BE2C (cell line): Measurements from ENCODE around the gene ADAMTS14.

ENCODE experiments used
- DNase-seq: peaks from one replicate; pipeline ENCODE4 v3.0.0-alpha.2; 2020
- H3K27me3 ChIP-seq: fragments of 250-450 bp; sonication (Bioruptor Pico); 2 replicates; pipeline ENCODE4 v1.5.1; 2020; ENCODE audit warnings: mild to moderate bottlenecking
- H3K36me3 ChIP-seq: fragments of 250-450 bp; sonication (Bioruptor Pico); 2 replicates; pipeline ENCODE4 v1.5.1; 2020; ENCODE audit warnings: mild to moderate bottlenecking
- H3K4me1 ChIP-seq: fragments of 250-450 bp; sonication (Bioruptor Pico); 2 replicates; pipeline ENCODE4 v1.5.1; 2020
- H3K4me3 ChIP-seq: 2 replicates; pipeline ENCODE4 v1.5.1; 2011; ENCODE audit warnings: low read depth, low read length
- H3K9me3 ChIP-seq: fragments of 250-450 bp; sonication (Bioruptor Pico); 2 replicates; pipeline ENCODE4 v1.5.1; 2020
- TF ChIP-seq, protein P1 (sequence below): IDR thresholded peaks from 2 replicates; pipeline ENCODE4 v1.5.1; 2012; ENCODE audit warnings: mild to moderate bottlenecking, low read depth, low read length

The ADAMTS14 gene

GRCh38 chr10:70702190-70702763 lies 30.0 kb downstream of the ADAMTS14 start:
- TF ChIP-seq, protein P1, sequence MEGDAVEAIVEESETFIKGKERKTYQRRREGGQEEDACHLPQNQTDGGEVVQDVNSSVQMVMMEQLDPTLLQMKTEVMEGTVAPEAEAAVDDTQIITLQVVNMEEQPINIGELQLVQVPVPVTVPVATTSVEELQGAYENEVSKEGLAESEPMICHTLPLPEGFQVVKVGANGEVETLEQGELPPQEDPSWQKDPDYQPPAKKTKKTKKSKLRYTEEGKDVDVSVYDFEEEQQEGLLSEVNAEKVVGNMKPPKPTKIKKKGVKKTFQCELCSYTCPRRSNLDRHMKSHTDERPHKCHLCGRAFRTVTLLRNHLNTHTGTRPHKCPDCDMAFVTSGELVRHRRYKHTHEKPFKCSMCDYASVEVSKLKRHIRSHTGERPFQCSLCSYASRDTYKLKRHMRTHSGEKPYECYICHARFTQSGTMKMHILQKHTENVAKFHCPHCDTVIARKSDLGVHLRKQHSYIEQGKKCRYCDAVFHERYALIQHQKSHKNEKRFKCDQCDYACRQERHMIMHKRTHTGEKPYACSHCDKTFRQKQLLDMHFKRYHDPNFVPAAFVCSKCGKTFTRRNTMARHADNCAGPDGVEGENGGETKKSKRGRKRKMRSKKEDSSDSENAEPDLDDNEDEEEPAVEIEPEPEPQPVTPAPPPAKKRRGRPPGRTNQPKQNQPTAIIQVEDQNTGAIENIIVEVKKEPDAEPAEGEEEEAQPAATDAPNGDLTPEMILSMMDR, result no peak
- Histone ChIP-seq H3K27me3 (no peaks in the 10 kb centered on the region), H3K4me1 (peaks cover 3% of the 10 kb centered on the region), H3K9me3 (no peaks in the 10 kb centered on the region; the same call in 1 of the 2 replicates), H3K36me3 (no peaks in the 10 kb centered on the region), H3K4me3 (no peak overlapping the region)
- no peak for DNase-seq

GRCh38 chr10:70704211-70704610 lies 31.9 kb downstream of the ADAMTS14 start:
- no peak overlapping the region for H3K4me3 ChIP-seq
- no peak for DNase-seq
- peaks cover 3% of the 10 kb centered on the region for H3K4me1 ChIP-seq
- no peaks in the 10 kb centered on the region for H3K27me3 ChIP-seq
- H3K36me3 ChIP-seq, result no peaks in the 10 kb centered on the region
- no peaks in the 10 kb centered on the region; the same call in 1 of the 2 replicates for H3K9me3 ChIP-seq
- TF ChIP-seq, protein P1, result no peak

DNA sequence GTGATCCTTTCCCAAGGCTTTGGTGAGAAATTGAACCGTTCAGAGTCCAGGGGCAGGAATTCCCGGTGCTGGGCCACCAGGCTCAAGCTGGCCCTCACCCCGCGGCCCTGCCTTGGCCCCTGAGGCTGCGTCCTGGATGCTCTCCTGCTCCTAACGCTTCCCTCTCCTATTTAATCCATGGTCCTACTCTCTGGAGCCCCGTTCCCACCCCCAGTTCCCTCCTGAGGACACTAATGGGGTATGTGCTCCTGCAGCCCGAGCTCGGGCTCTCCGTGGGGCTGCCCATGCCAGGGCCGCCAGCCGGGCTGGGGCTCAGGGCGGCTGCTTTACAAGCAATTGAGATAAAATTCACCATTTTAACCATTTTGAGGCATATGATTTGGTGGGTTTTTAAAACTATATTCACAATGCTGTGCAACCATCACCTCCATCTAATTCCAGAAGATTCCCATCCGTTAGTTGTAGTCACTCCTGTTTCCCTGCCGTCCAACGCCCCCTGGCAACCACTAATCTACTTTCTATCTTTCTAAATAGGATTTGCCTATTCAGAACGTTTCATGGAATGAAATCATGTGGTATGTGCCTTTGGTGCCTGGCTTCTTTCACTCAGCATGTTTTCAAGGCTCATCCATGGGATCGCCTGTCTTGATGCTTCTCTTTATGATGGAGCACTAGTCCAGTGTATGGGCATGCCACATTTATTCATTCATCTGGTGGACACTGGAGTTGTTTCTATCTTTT lies 33.0 kb downstream of the ADAMTS14 start:
- no peaks in the 10 kb centered on the region; the same call in none of the 2 replicates for H3K4me1 ChIP-seq
- no peaks in the 10 kb centered on the region; the same call in 1 of the 2 replicates for H3K9me3 ChIP-seq
- H3K36me3 ChIP-seq, result no peaks in the 10 kb centered on the region
- no peak overlapping the region for H3K4me3 ChIP-seq
- no peak for DNase-seq
- TF ChIP-seq, protein P1, result no peak
- H3K27me3 ChIP-seq, result no peaks in the 10 kb centered on the region

DNA sequence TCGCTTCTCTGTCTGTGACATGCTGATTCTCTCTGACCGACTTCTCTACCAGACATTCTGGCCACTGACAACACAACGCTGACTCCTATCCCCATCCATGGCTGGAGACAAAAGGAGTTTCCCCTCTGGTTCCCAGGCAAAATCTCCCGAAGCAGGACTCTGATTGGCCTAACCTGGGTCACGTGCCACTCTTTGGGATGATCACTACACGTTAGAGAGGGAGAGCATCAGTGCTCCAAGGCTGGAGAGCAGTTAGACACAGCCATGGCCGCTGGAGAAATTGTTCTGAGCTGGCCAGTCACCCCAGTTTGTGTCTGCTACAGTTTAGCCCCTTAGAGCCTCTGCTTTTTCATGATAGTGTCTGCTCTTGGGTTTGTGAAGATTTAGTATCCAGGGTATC lies 38.9 kb downstream of the ADAMTS14 start:
- no peaks in the 10 kb centered on the region for H3K27me3 ChIP-seq
- peaks cover 7% of the 10 kb centered on the region for H3K4me1 ChIP-seq
- H3K36me3 ChIP-seq, result no peaks in the 10 kb centered on the region
- H3K9me3 ChIP-seq, result no peaks in the 10 kb centered on the region
- no peak overlapping the region for H3K4me3 ChIP-seq
- TF ChIP-seq, protein P1, result no peak
- no peak for DNase-seq

DNA sequence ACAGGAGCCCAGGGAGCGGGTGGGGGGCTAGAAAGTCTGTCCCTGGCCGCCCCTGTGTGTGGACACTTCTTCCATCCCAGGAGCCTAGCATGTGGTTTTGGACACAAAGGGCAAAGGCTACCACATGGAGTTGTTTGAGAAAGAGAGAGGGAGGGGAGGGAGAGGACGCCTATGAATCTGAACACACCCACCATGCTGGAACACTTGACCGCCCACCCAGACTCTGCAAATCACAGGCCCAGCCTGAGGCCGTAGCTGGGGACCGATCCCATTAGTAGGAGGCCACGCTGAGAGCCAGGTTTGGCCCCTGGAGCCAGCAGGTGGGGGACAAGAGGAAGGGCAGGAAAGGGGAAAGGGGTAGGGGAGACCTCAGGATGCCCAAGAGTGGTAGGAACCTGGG lies 39.6 kb downstream of the ADAMTS14 start:
- Histone ChIP-seq H3K36me3 (no peaks in the 10 kb centered on the region), H3K4me3 (no peak overlapping the region), H3K27me3 (no peaks in the 10 kb centered on the region), H3K4me1 (peaks cover 14% of the 10 kb centered on the region), H3K9me3 (no peaks in the 10 kb centered on the region)
- TF ChIP-seq, protein P1, result no peak
- DNase-seq, result no peak

GRCh38 chr10:70714245-70714644 lies 41.9 kb downstream of the ADAMTS14 start:
- Histone ChIP-seq H3K36me3 (no peaks in the 10 kb centered on the region), H3K4me1 (peaks cover 16% of the 10 kb centered on the region), H3K9me3 (no peaks in the 10 kb centered on the region), H3K4me3 (no peak overlapping the region), H3K27me3 (no peaks in the 10 kb centered on the region)
- TF ChIP-seq, protein P1, result no peak
- no peak for DNase-seq
